Common myeloid progenitor, CD34-positive (primary cell): ENCODE results near the gene ABLIM3.

ENCODE experiments used
- CTCF ChIA-PET: fragments of 350-600 bp; sonication (Branson Sonifier 250); formaldehyde crosslinking; loops from one replicate; lab custom pipeline; 2021; ENCODE audit warnings: antibody characterized with exemption; lab: Charles Lee
- POLR2A ChIA-PET: fragments of 350-600 bp; sonication (Branson Sonifier 250); formaldehyde crosslinking; loops from one replicate; lab custom pipeline; 2021; ENCODE audit warnings: antibody characterized with exemption; lab: Charles Lee
- DNase-seq, 3 donors: peaks; one replicate each; pipeline versions ENCODE4 v3.0.0 to v3.0.0-alpha.2; 2013
- H3K27ac ChIP-seq, 2 experiments: 1 replicate in 1 of 2; 2 replicates in 1 of 2; pipeline ENCODE4 v1.7.0; 2013; ENCODE audit warnings: inconsistent platforms in 2 of 2, low read length in 2 of 2, mild to moderate bottlenecking in 2 of 2, low read depth in 1 of 2, moderate library complexity in 1 of 2; ENCODE audit not compliant: severe bottlenecking in 2 of 2, insufficient read depth in 1 of 2, poor library complexity in 1 of 2
- H3K27me3 ChIP-seq, 5 experiments: replicated peaks in 2 of 5; 1 replicate in 3 of 5; 2 replicates in 2 of 5; pipeline versions ENCODE4 v1.6.1 to v1.7.0; 2013; ENCODE audit warnings: low read length in 4 of 5, mild to moderate bottlenecking in 2 of 5, moderate library complexity in 2 of 5, inconsistent platforms in 1 of 5; ENCODE audit not compliant: insufficient read depth in 5 of 5, control insufficient read depth in 4 of 5
- H3K36me3 ChIP-seq, 4 experiments: 1 replicate in 2 of 4; 2 replicates in 2 of 4; pipeline versions ENCODE4 v1.6.1 to v1.7.0; 2013; ENCODE audit warnings: low read length in 3 of 4, control low read depth in 1 of 4, mild to moderate bottlenecking in 1 of 4; ENCODE audit not compliant: control insufficient read depth in 4 of 4, insufficient read depth in 4 of 4
- H3K4me1 ChIP-seq, 4 experiments: 1 replicate in 3 of 4; 2 replicates in 1 of 4; pipeline versions ENCODE4 v1.6.1 to v1.7.1; 2013; ENCODE audit warnings: low read length in 3 of 4, mild to moderate bottlenecking in 3 of 4, control low read depth in 1 of 4, inconsistent platforms in 1 of 4, moderate library complexity in 1 of 4; ENCODE audit not compliant: control insufficient read depth in 4 of 4, insufficient read depth in 4 of 4; ENCODE audit errors: control extremely low read depth in 1 of 4
- H3K4me3 ChIP-seq, 7 experiments: 1 replicate in 4 of 7; 2 replicates in 3 of 7; pipeline versions ENCODE4 v1.5.1 to v1.7.0; 2013; ENCODE audit warnings: mild to moderate bottlenecking in 7 of 7, low read length in 6 of 7, moderate library complexity in 6 of 7, inconsistent platforms in 2 of 7, low read depth in 2 of 7, control low read depth in 1 of 7; ENCODE audit not compliant: insufficient read depth in 4 of 7, control insufficient read depth in 1 of 7; ENCODE audit errors: extremely low read depth in 1 of 7
- H3K9me3 ChIP-seq, 5 experiments: 1 replicate in 4 of 5; 2 replicates in 1 of 5; pipeline versions ENCODE4 v1.6.1 to v1.7.1; 2013; ENCODE audit warnings: low read length in 4 of 5, mild to moderate bottlenecking in 2 of 5, inconsistent platforms in 1 of 5, low read depth in 1 of 5, moderate library complexity in 1 of 5; ENCODE audit not compliant: control insufficient read depth in 4 of 5, insufficient read depth in 2 of 5; ENCODE audit errors: control extremely low read depth in 1 of 5
- WGBS: methylation state at CpG from one replicate; pipeline ENCODE4 v1.1.5; 2013; ENCODE audit not compliant: insufficient coverage; 5-methylcytosine and 5-hydroxymethylcytosine counted together

The ABLIM3 gene

DNA sequence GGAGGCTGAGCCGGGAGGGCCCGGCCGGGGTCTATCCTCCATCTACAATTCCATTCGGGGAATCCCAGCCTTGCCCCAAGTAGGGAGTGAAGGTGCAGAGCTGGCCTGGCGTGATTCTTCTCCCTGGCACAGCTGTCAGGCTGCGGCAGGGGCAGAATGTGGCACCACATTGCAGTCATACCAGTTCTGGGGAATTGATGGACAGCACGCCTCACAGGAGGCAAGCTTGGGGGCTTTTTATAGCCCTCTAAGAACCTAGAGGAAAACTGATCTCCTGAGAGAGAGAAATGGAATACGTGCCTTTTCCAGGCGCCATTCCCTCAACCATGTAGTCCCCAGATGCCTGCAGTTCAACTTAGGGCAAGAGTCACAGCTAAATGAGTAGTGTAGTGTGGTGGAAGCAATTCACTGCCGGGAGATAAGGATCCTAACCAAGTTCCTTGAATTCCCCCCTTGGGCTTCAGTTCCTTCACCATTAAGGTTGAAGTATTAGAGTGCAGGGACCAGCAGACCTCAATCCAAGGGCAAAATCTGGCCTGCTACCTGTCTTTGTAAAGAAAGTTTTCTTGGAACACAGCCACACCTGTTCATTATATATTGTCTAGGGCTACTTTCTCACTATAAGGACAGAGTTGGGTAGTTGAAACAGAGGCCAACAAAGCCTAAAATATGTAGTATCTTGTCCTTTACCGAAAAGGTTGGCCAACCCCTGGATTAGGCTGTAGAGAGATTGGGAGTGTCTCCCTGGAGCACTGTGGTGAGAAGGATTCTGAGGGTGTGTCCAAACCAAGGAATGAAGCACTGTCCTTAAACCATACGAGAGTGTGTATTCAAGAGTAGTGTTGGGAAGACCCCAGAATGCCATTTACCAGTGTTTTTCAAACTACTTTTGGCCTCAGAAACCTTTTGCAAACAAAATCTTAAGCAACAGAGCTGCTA is 141.0 kb downstream of the ABLIM3 start:
- Histone ChIP-seq H3K27ac (no peak overlapping the region), H3K4me1 (peaks cover 0 to 5% (median 0%) of the 10 kb centered on the region in 4 experiments), H3K36me3 (no peaks in the 10 kb centered on the region), H3K27me3 (no peaks in the 10 kb centered on the region), H3K9me3 (no peaks in the 10 kb centered on the region), H3K4me3 (no peak overlapping the region)
- ChIA-PET CTCF (interaction anchor here (1.1 to 1.5 kb wide), 3 partner anchors 8 to 13 kb away, joined by 4 to 5 read pairs (median 4); no protein-coding TSS in a partner anchor), POLR2A (no interaction called here)
- DNase-seq: no peak
- 94% methylated on average over 6 of the region's 12 CpGs for WGBS

GRCh38 chr5:149282966-149283332 is 141.7 kb downstream of the ABLIM3 start:
- Histone ChIP-seq H3K36me3 (no peaks in the 10 kb centered on the region), H3K27me3 (no peaks in the 10 kb centered on the region), H3K27ac (no peak overlapping the region), H3K9me3 (no peaks in the 10 kb centered on the region), H3K4me1 (peaks cover 0 to 1% (median 0%) of the 10 kb centered on the region in 4 experiments), H3K4me3 (no peak overlapping the region)
- 91% methylated on average over 5 of the region's 5 CpGs for WGBS
- no peak for DNase-seq
- ChIA-PET POLR2A (no interaction called here), CTCF (interaction anchor here (1.1 to 1.3 kb wide), 2 partner anchors 10 to 13 kb away, joined by 4 to 5 read pairs; no protein-coding TSS in a partner anchor)

GRCh38 chr5:149283626-149284480 is 142.6 kb downstream of the ABLIM3 start:
- Histone ChIP-seq H3K4me1 (peaks cover 0 to 10% (median 7%) of the 10 kb centered on the region in 4 experiments), H3K36me3 (no peaks in the 10 kb centered on the region), H3K9me3 (no peaks in the 10 kb centered on the region), H3K4me3 (no peak overlapping the region), H3K27me3 (no peaks in the 10 kb centered on the region), H3K27ac (no peak overlapping the region)
- no peak for DNase-seq
- ChIA-PET POLR2A (no interaction called here), CTCF (no interaction called here)
- WGBS: 94% methylated on average over 9 of the region's 11 CpGs

DNA sequence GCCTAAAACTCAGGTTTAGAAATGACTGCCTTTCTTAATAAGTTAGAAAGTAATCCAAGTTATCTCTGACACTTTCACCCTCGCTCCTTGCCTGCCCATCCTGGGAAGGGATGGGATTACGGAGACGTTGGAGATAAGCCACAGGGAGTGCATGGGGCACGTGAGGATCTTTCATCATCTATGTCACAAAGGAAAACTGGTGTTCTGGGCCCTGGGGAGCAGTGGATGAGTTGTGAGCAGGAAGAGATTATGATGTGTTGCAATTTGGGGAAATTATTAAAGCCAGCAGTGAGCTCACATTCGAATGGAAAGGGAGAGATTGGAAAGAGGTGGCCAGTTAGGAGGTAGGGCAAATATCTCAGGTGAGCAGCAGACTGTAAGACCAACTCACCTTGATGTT is 143.2 kb downstream of the ABLIM3 start:
- Histone ChIP-seq H3K4me3 (no peak overlapping the region), H3K27me3 (no peaks in the 10 kb centered on the region), H3K36me3 (no peaks in the 10 kb centered on the region), H3K9me3 (no peaks in the 10 kb centered on the region), H3K27ac (no peak overlapping the region), H3K4me1 (peaks cover 0 to 17% (median 13%) of the 10 kb centered on the region in 4 experiments)
- ChIA-PET CTCF (interaction anchor here (1.7 kb wide), 1 partner anchor 10 kb away, joined by 4 read pairs; no protein-coding TSS in a partner anchor), POLR2A (no interaction called here)
- no peak for DNase-seq
- WGBS: 89% methylated on average over 4 of the region's 5 CpGs

- no peak overlapping the region for H3K27ac ChIP-seq
- POLR2A ChIA-PET: no interaction called here
- no peak for DNase-seq
- no peaks in the 10 kb centered on the region for H3K9me3 ChIP-seq
- no peaks in the 10 kb centered on the region for H3K36me3 ChIP-seq
- CTCF ChIA-PET: interaction anchor here (1.7 kb wide), 1 partner anchor 11 kb away, joined by 4 read pairs; no protein-coding TSS in a partner anchor
- WGBS: 90% methylated on average over 1 of the region's 1 CpG
- peaks cover 0 to 19% (median 15%) of the 10 kb centered on the region in 4 experiments for H3K4me1 ChIP-seq
- H3K4me3 ChIP-seq: no peak overlapping the region
- no peaks in the 10 kb centered on the region for H3K27me3 ChIP-seq
These were observed 143.9 kb downstream of the ABLIM3 start for GRCh38 chr5:149285153-149285552.

- CTCF ChIA-PET: interaction anchor here (1.0 to 2.3 kb wide), 5 partner anchors 9 to 82 kb away, joined by 3 to 11 read pairs (median 6); no protein-coding TSS in a partner anchor
- no peak for DNase-seq
These were observed 147.1 kb downstream of the ABLIM3 start for GRCh38 chr5:149288436-149288835.

More at GRCh38 chr5:149288436-149288835, 147.1 kb downstream of the ABLIM3 start:
- no peak overlapping the region for H3K27ac ChIP-seq
- POLR2A ChIA-PET: no interaction called here
- H3K9me3 ChIP-seq: no peaks in the 10 kb centered on the region
- H3K27me3 ChIP-seq: no peaks in the 10 kb centered on the region
- H3K4me3 ChIP-seq: no peak overlapping the region
- no peaks in the 10 kb centered on the region for H3K36me3 ChIP-seq
- WGBS: 49% methylated on average over 7 of the region's 8 CpGs
- H3K4me1 ChIP-seq: peaks cover 2 to 24% (median 17%) of the 10 kb centered on the region in 4 experiments
